ENCODE results near the gene AFF3.

- no peak for TF ChIP-seq EP300 (IDR thresholded peaks at IDR 0.05; ENCODE audit: low read depth)
- no peak for TF ChIP-seq CTCF (IDR thresholded peaks at IDR 0.05)
These were observed 137.4 kb downstream of the AFF3 start for GRCh38 chr2:100004959-100005387.
